ENCODE measurements around the gene WRAP53. TPM values are rescaled to one million over a fixed set of nuclear protein-coding genes. Genes with fewer than 3 reads are reported as not detected.

The WRAP53 gene
- polyA plus RNA-seq, 1 of the 3 experiments (the other 2 are of a cell fraction), result 8.6 TPM

GRCh38 chr17:7700510-7700909 is 12.2 kb downstream of the WRAP53 start:
- no peak for TF ChIP-seq SIN3A (IDR thresholded peaks at IDR 0.05; ENCODE audit: borderline replicate concordance, low read depth, low read length)
- no peak for TF ChIP-seq CHD2 (IDR thresholded peaks at IDR 0.05; ENCODE audit: low read length, partially characterized antibody)
- TF ChIP-seq MXI1 (IDR thresholded peaks at IDR 0.05; ENCODE audit: low read depth, low read length), result no peak
- no peak for TF ChIP-seq SMC3 (IDR thresholded peaks at IDR 0.05; ENCODE audit: low read depth, low read length)
- no peak for TF ChIP-seq ZBTB33 (IDR thresholded peaks at IDR 0.05; ENCODE audit: borderline replicate concordance, low read depth)
- TF ChIP-seq RFX5 (IDR thresholded peaks at IDR 0.05; ENCODE audit: low read length), result no peak
- TF ChIP-seq, protein P1, sequence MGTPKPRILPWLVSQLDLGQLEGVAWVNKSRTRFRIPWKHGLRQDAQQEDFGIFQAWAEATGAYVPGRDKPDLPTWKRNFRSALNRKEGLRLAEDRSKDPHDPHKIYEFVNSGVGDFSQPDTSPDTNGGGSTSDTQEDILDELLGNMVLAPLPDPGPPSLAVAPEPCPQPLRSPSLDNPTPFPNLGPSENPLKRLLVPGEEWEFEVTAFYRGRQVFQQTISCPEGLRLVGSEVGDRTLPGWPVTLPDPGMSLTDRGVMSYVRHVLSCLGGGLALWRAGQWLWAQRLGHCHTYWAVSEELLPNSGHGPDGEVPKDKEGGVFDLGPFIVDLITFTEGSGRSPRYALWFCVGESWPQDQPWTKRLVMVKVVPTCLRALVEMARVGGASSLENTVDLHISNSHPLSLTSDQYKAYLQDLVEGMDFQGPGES (IDR thresholded peaks at IDR 0.05; ENCODE audit: low read depth, low read length), result no peak
- no peak for TF ChIP-seq EZH2phosphoT487 (IDR thresholded peaks at IDR 0.05; ENCODE audit: borderline replicate concordance, low read depth)
- no peak for TF ChIP-seq RXRA (IDR thresholded peaks at IDR 0.05; ENCODE audit: borderline replicate concordance, low read depth)
- no peak for TF ChIP-seq NRF1 (IDR thresholded peaks at IDR 0.05; ENCODE audit: low read depth, low read length)
- TF ChIP-seq, protein P2, sequence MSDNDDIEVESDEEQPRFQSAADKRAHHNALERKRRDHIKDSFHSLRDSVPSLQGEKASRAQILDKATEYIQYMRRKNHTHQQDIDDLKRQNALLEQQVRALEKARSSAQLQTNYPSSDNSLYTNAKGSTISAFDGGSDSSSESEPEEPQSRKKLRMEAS (IDR thresholded peaks at IDR 0.05; ENCODE audit: low read depth), result no peak
- TF ChIP-seq GABPA (IDR thresholded peaks at IDR 0.05; ENCODE audit: low read depth), result no peak
- TF ChIP-seq, protein P3, sequence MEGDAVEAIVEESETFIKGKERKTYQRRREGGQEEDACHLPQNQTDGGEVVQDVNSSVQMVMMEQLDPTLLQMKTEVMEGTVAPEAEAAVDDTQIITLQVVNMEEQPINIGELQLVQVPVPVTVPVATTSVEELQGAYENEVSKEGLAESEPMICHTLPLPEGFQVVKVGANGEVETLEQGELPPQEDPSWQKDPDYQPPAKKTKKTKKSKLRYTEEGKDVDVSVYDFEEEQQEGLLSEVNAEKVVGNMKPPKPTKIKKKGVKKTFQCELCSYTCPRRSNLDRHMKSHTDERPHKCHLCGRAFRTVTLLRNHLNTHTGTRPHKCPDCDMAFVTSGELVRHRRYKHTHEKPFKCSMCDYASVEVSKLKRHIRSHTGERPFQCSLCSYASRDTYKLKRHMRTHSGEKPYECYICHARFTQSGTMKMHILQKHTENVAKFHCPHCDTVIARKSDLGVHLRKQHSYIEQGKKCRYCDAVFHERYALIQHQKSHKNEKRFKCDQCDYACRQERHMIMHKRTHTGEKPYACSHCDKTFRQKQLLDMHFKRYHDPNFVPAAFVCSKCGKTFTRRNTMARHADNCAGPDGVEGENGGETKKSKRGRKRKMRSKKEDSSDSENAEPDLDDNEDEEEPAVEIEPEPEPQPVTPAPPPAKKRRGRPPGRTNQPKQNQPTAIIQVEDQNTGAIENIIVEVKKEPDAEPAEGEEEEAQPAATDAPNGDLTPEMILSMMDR (IDR thresholded peaks at IDR 0.05), result no peak
- no peak for TF ChIP-seq EP300 (IDR thresholded peaks at IDR 0.05; ENCODE audit: borderline replicate concordance in 1 of 2, low read depth in 1 of 2, low read length in 1 of 2)
- TF ChIP-seq FOSL2 (IDR thresholded peaks at IDR 0.05; ENCODE audit: borderline replicate concordance, low read depth), result no peak
- TF ChIP-seq, protein P4, sequence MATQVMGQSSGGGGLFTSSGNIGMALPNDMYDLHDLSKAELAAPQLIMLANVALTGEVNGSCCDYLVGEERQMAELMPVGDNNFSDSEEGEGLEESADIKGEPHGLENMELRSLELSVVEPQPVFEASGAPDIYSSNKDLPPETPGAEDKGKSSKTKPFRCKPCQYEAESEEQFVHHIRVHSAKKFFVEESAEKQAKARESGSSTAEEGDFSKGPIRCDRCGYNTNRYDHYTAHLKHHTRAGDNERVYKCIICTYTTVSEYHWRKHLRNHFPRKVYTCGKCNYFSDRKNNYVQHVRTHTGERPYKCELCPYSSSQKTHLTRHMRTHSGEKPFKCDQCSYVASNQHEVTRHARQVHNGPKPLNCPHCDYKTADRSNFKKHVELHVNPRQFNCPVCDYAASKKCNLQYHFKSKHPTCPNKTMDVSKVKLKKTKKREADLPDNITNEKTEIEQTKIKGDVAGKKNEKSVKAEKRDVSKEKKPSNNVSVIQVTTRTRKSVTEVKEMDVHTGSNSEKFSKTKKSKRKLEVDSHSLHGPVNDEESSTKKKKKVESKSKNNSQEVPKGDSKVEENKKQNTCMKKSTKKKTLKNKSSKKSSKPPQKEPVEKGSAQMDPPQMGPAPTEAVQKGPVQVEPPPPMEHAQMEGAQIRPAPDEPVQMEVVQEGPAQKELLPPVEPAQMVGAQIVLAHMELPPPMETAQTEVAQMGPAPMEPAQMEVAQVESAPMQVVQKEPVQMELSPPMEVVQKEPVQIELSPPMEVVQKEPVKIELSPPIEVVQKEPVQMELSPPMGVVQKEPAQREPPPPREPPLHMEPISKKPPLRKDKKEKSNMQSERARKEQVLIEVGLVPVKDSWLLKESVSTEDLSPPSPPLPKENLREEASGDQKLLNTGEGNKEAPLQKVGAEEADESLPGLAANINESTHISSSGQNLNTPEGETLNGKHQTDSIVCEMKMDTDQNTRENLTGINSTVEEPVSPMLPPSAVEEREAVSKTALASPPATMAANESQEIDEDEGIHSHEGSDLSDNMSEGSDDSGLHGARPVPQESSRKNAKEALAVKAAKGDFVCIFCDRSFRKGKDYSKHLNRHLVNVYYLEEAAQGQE (IDR thresholded peaks at IDR 0.05; ENCODE audit: low read depth, low read length), result no peak
- Histone ChIP-seq H3K4me2 (no peak overlapping the region), H3K4me1 (ENCODE audit: control insufficient read depth in 1 of 2, insufficient read depth in 2 of 2, low read depth in 1 of 2, low read length in 1 of 2) (peaks cover 9 to 17% of the 10 kb centered on the region in 2 experiments), H3K27me3 (ENCODE audit: insufficient read depth) (no peaks in the 10 kb centered on the region), H3K79me2 (ENCODE audit: insufficient read depth) (no peaks in the 10 kb centered on the region), H3F3A (replicated peaks; ENCODE audit: insufficient read depth) (peaks cover 2% of the 10 kb centered on the region), H3K9me3 (no peaks in the 10 kb centered on the region), H4K20me1 (ENCODE audit: insufficient read depth) (no peaks in the 10 kb centered on the region), H3K36me3 (replicated peaks in 1 of 2; ENCODE audit: control insufficient read depth in 1 of 2, insufficient read depth in 2 of 2, low read length in 1 of 2) (peaks cover 3 to 9% of the 10 kb centered on the region in 2 experiments), H3K27ac (ENCODE audit: low read depth in 2 of 2, low read length in 1 of 2) (no peak overlapping the region), H3K9ac (no peak overlapping the region), H3K4me3 (ENCODE audit: low read depth in 2 of 2, low read length in 1 of 2) (no peak overlapping the region), H2AFZ (ENCODE audit: low read depth) (no peak overlapping the region), H3K9me2 (no peaks in the 10 kb centered on the region)
- 84% methylated on average over 7 of the region's 7 CpGs for WGBS (ENCODE audit: low lambda C conversion rate)
- POLR2A ChIA-PET, result no interaction called here
- CTCF ChIA-PET, result interaction anchor here (2.8 kb wide), 1 partner anchor 13 kb away, joined by 15 read pairs; the partner anchor contains the start of genes TP53 and WRAP53
- no peak for DNase-seq
